GM18867 (cell line): ENCODE data around the gene TADA2B.

Experiments used
- ATAC-seq: cut with Tn5 transposase; IDR thresholded peaks from one replicate; pipeline ENCODE4 v1.9.1; 2021; ENCODE audit warnings: mild to moderate bottlenecking, moderate library complexity; ENCODE audit not compliant: unreplicated experiment

The TADA2B gene

GRCh38 chr4:7105276-7105675, 62.1 kb downstream of the TADA2B start:
- no peak for ATAC-seq

GRCh38 chr4:7107166-7107905, 64.2 kb downstream of the TADA2B start:
- no peak for ATAC-seq
